ENCODE results near the gene MARS1. TPM values are rescaled to one million over a fixed set of nuclear protein-coding genes. Genes with fewer than 3 reads are reported as not detected.
"Not testable (repeated sequence)": the region's sequence is repeated elsewhere in the genome, so short reads cannot be mapped to it uniquely, and the experiment has no call there.

The MARS1 gene
- total and polyA plus RNA-seq, 2 donors from 2014 or later: 62.8 to 158 TPM

GRCh38 chr12:57554453-57554852 is 66.6 kb downstream of the MARS1 start:
- Histone ChIP-seq H3K27me3 (ENCODE audit: control insufficient read depth, insufficient read depth, low read length) (peaks cover 4% of the 10 kb centered on the region), H3K36me3 (ENCODE audit: control insufficient read depth in 2 of 3, insufficient read depth in 3 of 3, low read length in 3 of 3) (no peaks in the 10 kb centered on the region), H3K9me3 (ENCODE audit: control insufficient read depth in 2 of 3, insufficient read depth in 1 of 3, low read length in 3 of 3) (no peaks in the 10 kb centered on the region), H3K4me3 (ENCODE audit: low read length in 3 of 3) (no peak overlapping the region), H3K9ac (ENCODE audit: low read length in 3 of 3) (no peak overlapping the region), H3K4me1 (ENCODE audit: control insufficient read depth in 2 of 3, insufficient read depth in 2 of 3, low read depth in 1 of 3, low read length in 3 of 3) (peaks cover 0 to 5% (median 0%) of the 10 kb centered on the region in 3 donors), H3K27ac (ENCODE audit: low read depth in 2 of 2, low read length in 2 of 2) (no peak overlapping the region)
- no peak for FAIRE-seq
- intact Hi-C loops (cut with DNase I): no loop called here
- TF ChIP-seq CTCF (IDR thresholded peaks at IDR 0.05; ENCODE audit: borderline replicate concordance, extremely low read depth, insufficient read depth): no peak
- DNase-seq: no peak

DNA sequence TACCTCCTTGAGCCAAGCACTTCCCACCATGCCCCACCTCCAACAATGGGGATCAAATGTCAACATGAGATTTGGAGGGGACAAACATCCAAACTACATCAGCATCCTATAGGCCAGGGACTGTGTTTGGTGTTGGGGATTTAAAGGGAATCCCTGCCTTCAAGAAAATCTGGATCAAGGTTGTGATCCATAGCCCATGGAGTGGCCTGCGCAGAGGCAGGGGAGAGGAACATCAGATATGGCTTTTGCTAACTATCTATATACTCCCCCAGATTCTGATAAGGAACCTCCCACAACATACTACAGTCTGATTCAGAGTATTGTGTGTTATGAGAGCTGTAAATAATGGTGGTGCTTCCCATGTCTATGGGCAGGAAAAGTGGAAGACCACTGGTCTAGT is 67.0 kb downstream of the MARS1 start:
- DNase-seq (no peak), FAIRE-seq (no peak)
- no peak for TF ChIP-seq CTCF (IDR thresholded peaks at IDR 0.05; ENCODE audit: borderline replicate concordance, extremely low read depth, insufficient read depth)

DNA sequence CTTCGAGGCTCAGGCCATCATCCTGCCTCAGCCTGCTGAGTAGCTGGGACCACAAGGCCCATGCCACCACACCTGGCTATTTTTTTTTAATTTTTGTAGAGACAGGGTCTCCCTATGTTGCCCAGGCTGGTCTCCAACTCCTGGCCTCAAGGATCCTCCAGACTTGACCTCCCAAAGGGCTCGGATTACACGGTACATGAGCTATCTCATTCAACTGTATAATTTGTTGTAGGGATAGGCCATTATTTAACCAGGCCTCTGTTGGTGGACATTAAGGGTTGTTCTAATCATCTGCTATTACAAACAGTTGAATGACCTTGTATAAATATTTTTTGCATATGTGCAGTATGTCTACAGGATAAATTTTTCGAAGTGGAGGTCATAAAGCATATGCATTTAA is 71.0 kb downstream of the MARS1 start:
- TF ChIP-seq CTCF (IDR thresholded peaks at IDR 0.05; ENCODE audit: borderline replicate concordance, extremely low read depth, insufficient read depth): no peak
- H3K27me3 ChIP-seq (ENCODE audit: control insufficient read depth, insufficient read depth, low read length): peaks cover 2% of the 10 kb centered on the region
- no peaks in the 10 kb centered on the region for H3K36me3 ChIP-seq (ENCODE audit: control insufficient read depth in 2 of 3, insufficient read depth in 3 of 3, low read length in 3 of 3)
- H3K27ac ChIP-seq (ENCODE audit: low read depth in 2 of 2, low read length in 2 of 2): no peak overlapping the region
- no peak overlapping the region for H3K4me3 ChIP-seq (ENCODE audit: low read length in 3 of 3)
- no peaks in the 10 kb centered on the region for H3K4me1 ChIP-seq (ENCODE audit: control insufficient read depth in 2 of 3, insufficient read depth in 2 of 3, low read depth in 1 of 3, low read length in 3 of 3)
- intact Hi-C loops (cut with DNase I): no loop called here
- no peak overlapping the region for H3K9ac ChIP-seq (ENCODE audit: low read length in 3 of 3)
- no peak for FAIRE-seq
- DNase-seq: no peak
- H3K9me3 ChIP-seq (ENCODE audit: control insufficient read depth in 2 of 3, insufficient read depth in 1 of 3, low read length in 3 of 3): no peaks in the 10 kb centered on the region

More for the DNA sequence above, 67.0 kb downstream of the MARS1 start:
- peaks cover 0 to 3% (median 0%) of the 10 kb centered on the region in 3 donors for H3K4me1 ChIP-seq (ENCODE audit: control insufficient read depth in 2 of 3, insufficient read depth in 2 of 3, low read depth in 1 of 3, low read length in 3 of 3)
- no peaks in the 10 kb centered on the region for H3K9me3 ChIP-seq (ENCODE audit: control insufficient read depth in 2 of 3, insufficient read depth in 1 of 3, low read length in 3 of 3)
- no peaks in the 10 kb centered on the region for H3K36me3 ChIP-seq (ENCODE audit: control insufficient read depth in 2 of 3, insufficient read depth in 3 of 3, low read length in 3 of 3)
- no peak overlapping the region for H3K27ac ChIP-seq (ENCODE audit: low read depth in 2 of 2, low read length in 2 of 2)
- peaks cover 2% of the 10 kb centered on the region for H3K27me3 ChIP-seq (ENCODE audit: control insufficient read depth, insufficient read depth, low read length)
- intact Hi-C loops (cut with DNase I): no loop called here
- no peak overlapping the region for H3K9ac ChIP-seq (ENCODE audit: low read length in 3 of 3)
- H3K4me3 ChIP-seq (ENCODE audit: low read length in 3 of 3): no peak overlapping the region

GRCh38 chr12:57560516-57560915 is 72.6 kb downstream of the MARS1 start:
- TF ChIP-seq CTCF (IDR thresholded peaks at IDR 0.05; ENCODE audit: borderline replicate concordance, extremely low read depth, insufficient read depth): no peak
- no peak overlapping the region for H3K4me3 ChIP-seq (ENCODE audit: low read length in 3 of 3)
- no peaks in the 10 kb centered on the region for H3K4me1 ChIP-seq (ENCODE audit: control insufficient read depth in 2 of 3, insufficient read depth in 2 of 3, low read depth in 1 of 3, low read length in 3 of 3)
- intact Hi-C loops (cut with DNase I): no loop called here
- H3K36me3 ChIP-seq (ENCODE audit: control insufficient read depth in 2 of 3, insufficient read depth in 3 of 3, low read length in 3 of 3): no peaks in the 10 kb centered on the region
- no peaks in the 10 kb centered on the region for H3K9me3 ChIP-seq (ENCODE audit: control insufficient read depth in 2 of 3, insufficient read depth in 1 of 3, low read length in 3 of 3)
- H3K27me3 ChIP-seq (ENCODE audit: control insufficient read depth, insufficient read depth, low read length): no peaks in the 10 kb centered on the region
- no peak for FAIRE-seq
- no peak overlapping the region for H3K27ac ChIP-seq (ENCODE audit: low read depth in 2 of 2, low read length in 2 of 2)
- no peak overlapping the region for H3K9ac ChIP-seq (ENCODE audit: low read length in 3 of 3)
- DNase-seq: no peak

DNA sequence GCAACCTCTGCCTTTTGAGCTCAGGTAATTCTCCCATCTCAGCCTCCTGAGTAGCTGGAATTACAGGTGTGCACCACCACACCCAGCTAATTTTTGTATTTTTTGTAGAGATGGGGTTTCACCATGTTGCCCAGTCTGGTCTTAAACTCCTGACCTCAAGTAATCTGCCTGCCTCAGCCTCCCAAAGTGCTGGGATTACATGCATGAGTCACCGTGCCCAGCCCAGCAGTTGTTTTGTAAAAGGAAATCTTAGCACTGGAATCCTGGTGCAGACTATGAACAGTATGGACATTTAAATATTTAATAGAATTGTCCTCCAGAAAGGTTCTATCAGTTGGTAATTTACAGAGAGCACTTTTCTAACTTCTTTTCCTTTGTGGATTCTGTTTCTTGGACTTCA is 73.2 kb downstream of the MARS1 start:
- H3K9me3 ChIP-seq (ENCODE audit: control insufficient read depth in 2 of 3, insufficient read depth in 1 of 3, low read length in 3 of 3); H3K4me1 ChIP-seq (ENCODE audit: control insufficient read depth in 2 of 3, insufficient read depth in 2 of 3, low read depth in 1 of 3, low read length in 3 of 3); H3K27me3 ChIP-seq (ENCODE audit: control insufficient read depth, insufficient read depth, low read length); H3K4me3 ChIP-seq (ENCODE audit: low read length in 3 of 3); DNase-seq; H3K27ac ChIP-seq (ENCODE audit: low read depth in 2 of 2, low read length in 2 of 2); H3K9ac ChIP-seq (ENCODE audit: low read length in 3 of 3); FAIRE-seq; intact Hi-C loops (cut with DNase I); H3K36me3 ChIP-seq (ENCODE audit: control insufficient read depth in 2 of 3, insufficient read depth in 3 of 3, low read length in 3 of 3): not testable (repeated sequence)

Data from kidney (tissue), 14 donors.